Ishikawa (cell line): ENCODE measurements around the gene RAD23B.

ENCODE experiments used
- CEBPB ChIP-seq: IDR thresholded peaks from 2 replicates; pipeline ENCODE4 v1.6.1; 2012
- CREB1 ChIP-seq: IDR thresholded peaks from 2 replicates; pipeline ENCODE4 v1.6.1; 2012; ENCODE audit warnings: low read depth
- EGR1 ChIP-seq: IDR thresholded peaks from 2 replicates; pipeline ENCODE4 v1.6.1; 2012
- EP300 ChIP-seq: IDR thresholded peaks from 2 replicates; pipeline ENCODE4 v1.6.1; 2012; ENCODE audit warnings: borderline replicate concordance
- FOXM1 ChIP-seq: IDR thresholded peaks from 2 replicates; pipeline ENCODE4 v1.6.1; 2012; ENCODE audit warnings: low read depth, borderline replicate concordance
- NFIC ChIP-seq: IDR thresholded peaks from 2 replicates; pipeline ENCODE4 v1.6.1; 2012
- RAD21 ChIP-seq: IDR thresholded peaks from 2 replicates; pipeline ENCODE4 v1.6.1; 2012; ENCODE audit warnings: low read depth
- TAF1 ChIP-seq: IDR thresholded peaks from 2 replicates; pipeline ENCODE4 v1.6.1; 2012; ENCODE audit warnings: low read depth, mild to moderate bottlenecking
- TCF12 ChIP-seq: IDR thresholded peaks from 2 replicates; pipeline ENCODE4 v1.6.1; 2012; ENCODE audit warnings: low read depth
- TEAD4 ChIP-seq: IDR thresholded peaks from 2 replicates; pipeline ENCODE4 v1.6.1; 2012
- YY1 ChIP-seq: IDR thresholded peaks from 2 replicates; pipeline ENCODE4 v1.6.1; 2012; ENCODE audit warnings: low read depth
- ZBTB7A ChIP-seq: IDR thresholded peaks from 2 replicates; pipeline ENCODE4 v1.6.1; 2012; ENCODE audit warnings: low read depth
- TF ChIP-seq, protein P1 (sequence below): IDR thresholded peaks from 2 replicates; pipeline ENCODE4 v1.6.1; 2012
- TF ChIP-seq, protein P2 (sequence below): IDR thresholded peaks from 2 replicates; pipeline ENCODE4 v1.6.1; 2012; ENCODE audit warnings: low read depth, mild to moderate bottlenecking
- TF ChIP-seq, protein P3 (sequence below): IDR thresholded peaks from 2 replicates; pipeline ENCODE4 v1.6.1; 2012

RAD23B gene

DNA sequence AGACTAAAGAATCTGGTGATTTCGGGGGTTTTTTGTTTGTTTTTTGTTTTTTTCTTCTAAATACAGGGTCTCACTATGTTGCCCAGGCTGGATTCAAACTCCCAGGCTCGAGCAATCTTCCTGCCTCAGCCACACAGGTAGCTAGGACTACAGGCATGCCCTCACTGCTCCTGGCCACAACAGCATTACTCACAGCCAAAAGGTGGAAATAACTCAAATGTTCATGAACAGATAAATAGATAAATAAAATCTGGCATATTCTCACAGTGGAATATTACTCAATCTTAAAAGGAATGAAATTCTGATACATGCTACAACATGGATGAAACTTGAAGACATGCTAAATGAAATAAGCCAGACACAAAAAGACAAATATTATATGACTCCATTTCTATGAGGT lies 19.8 kb upstream of the RAD23B start:
- TF ChIP-seq, protein P1, sequence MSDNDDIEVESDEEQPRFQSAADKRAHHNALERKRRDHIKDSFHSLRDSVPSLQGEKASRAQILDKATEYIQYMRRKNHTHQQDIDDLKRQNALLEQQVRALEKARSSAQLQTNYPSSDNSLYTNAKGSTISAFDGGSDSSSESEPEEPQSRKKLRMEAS = no peak
- TF ChIP-seq CEBPB = no peak
- TF ChIP-seq YY1 = no peak
- TF ChIP-seq ZBTB7A = no peak
- no peak for TF ChIP-seq EP300
- TF ChIP-seq CREB1 = no peak
- no peak for TF ChIP-seq TEAD4

- TF ChIP-seq TEAD4 = no peak
- TF ChIP-seq, protein P1 = no peak
- TF ChIP-seq TCF12 = no peak
- TF ChIP-seq CREB1 = no peak
- no peak for TF ChIP-seq ZBTB7A
- no peak for TF ChIP-seq NFIC
- TF ChIP-seq, protein P2, sequence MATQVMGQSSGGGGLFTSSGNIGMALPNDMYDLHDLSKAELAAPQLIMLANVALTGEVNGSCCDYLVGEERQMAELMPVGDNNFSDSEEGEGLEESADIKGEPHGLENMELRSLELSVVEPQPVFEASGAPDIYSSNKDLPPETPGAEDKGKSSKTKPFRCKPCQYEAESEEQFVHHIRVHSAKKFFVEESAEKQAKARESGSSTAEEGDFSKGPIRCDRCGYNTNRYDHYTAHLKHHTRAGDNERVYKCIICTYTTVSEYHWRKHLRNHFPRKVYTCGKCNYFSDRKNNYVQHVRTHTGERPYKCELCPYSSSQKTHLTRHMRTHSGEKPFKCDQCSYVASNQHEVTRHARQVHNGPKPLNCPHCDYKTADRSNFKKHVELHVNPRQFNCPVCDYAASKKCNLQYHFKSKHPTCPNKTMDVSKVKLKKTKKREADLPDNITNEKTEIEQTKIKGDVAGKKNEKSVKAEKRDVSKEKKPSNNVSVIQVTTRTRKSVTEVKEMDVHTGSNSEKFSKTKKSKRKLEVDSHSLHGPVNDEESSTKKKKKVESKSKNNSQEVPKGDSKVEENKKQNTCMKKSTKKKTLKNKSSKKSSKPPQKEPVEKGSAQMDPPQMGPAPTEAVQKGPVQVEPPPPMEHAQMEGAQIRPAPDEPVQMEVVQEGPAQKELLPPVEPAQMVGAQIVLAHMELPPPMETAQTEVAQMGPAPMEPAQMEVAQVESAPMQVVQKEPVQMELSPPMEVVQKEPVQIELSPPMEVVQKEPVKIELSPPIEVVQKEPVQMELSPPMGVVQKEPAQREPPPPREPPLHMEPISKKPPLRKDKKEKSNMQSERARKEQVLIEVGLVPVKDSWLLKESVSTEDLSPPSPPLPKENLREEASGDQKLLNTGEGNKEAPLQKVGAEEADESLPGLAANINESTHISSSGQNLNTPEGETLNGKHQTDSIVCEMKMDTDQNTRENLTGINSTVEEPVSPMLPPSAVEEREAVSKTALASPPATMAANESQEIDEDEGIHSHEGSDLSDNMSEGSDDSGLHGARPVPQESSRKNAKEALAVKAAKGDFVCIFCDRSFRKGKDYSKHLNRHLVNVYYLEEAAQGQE = no peak
- no peak for TF ChIP-seq RAD21
- TF ChIP-seq CEBPB = no peak
- TF ChIP-seq, protein P3, sequence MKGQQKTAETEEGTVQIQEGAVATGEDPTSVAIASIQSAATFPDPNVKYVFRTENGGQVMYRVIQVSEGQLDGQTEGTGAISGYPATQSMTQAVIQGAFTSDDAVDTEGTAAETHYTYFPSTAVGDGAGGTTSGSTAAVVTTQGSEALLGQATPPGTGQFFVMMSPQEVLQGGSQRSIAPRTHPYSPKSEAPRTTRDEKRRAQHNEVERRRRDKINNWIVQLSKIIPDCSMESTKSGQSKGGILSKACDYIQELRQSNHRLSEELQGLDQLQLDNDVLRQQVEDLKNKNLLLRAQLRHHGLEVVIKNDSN = no peak
Measured at GRCh38 chr9:107266624-107267368, 16.3 kb upstream of the RAD23B start.

DNA sequence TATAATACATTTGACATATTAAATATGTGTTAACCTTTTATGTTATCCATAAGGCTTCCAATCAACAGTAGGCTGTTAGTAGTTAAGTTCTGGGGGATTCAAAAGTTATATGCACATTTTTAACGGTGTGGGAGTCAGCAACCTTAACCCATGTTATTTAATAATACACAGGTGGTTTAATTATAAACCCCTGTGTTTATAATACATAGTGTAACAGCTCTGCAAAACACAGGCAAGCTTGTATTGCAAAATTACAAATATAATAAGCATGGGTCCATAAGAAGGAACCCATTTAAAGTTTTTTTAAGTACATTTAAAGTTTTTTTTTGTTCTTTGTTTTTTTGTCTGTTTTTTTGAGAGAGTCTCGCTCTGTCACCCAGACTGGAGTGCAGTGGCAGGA lies 14.5 kb upstream of the RAD23B start:
- no peak for TF ChIP-seq YY1
- no peak for TF ChIP-seq CREB1
- TF ChIP-seq ZBTB7A = no peak
- no peak for TF ChIP-seq RAD21
- TF ChIP-seq TAF1 = no peak
- TF ChIP-seq EGR1 = no peak
- no peak for TF ChIP-seq CEBPB
- TF ChIP-seq NFIC = no peak
- TF ChIP-seq, protein P1 = no peak
- TF ChIP-seq EP300 = no peak
- no peak for TF ChIP-seq TEAD4
- TF ChIP-seq, protein P2 = no peak
- TF ChIP-seq, protein P3 = no peak
- no peak for TF ChIP-seq TCF12

DNA sequence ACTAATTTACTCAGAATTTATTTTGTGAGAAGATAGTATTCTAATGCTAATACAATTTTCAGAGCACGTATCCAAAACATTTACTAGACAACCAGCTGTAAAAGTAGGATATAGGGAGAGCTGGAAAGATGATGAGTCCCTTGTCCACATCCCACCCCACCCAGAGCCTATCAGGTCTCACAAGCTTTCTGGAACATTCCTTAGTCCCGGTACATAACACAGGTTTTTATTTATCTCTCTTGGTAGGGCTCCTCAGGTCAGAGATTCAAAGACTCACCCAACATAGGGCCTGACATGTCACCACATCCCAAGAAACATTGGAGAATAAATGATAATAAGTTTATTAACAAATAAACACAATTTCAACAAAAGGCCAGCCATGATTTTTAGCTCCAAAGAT lies 13.8 kb upstream of the RAD23B start:
- TF ChIP-seq FOXM1 = no peak

DNA sequence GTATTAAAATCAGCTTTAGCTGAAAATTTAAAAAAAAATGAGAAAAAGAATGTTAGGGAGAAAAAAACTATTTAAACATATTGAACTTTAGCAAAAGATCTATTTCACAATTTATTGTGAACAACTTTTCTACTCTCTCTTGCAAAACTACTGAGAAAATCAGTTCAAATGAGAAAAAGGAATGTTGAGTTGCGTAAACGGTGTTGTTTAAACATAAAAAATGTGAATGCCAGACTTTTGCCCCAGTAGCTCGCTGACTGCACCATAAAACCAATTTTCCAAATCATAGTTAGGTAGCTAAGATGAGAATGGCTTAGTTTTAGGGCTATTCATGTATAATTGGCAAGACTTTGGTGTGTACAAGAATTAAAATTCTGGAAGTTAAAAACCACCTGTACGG lies 13.4 kb upstream of the RAD23B start:
- TF ChIP-seq EGR1 (no peak), YY1 (no peak), TCF12 (no peak), CEBPB (no peak), TAF1 (no peak), CREB1 (no peak), FOXM1 (no peak), RAD21 (no peak), ZBTB7A (no peak), NFIC (no peak)
- TF ChIP-seq, protein P3 = no peak
- TF ChIP-seq, protein P1 = no peak
- TF ChIP-seq, protein P2 = no peak
